Measurements from ENCODE around the gene TPD52L1.

The TPD52L1 gene

DNA sequence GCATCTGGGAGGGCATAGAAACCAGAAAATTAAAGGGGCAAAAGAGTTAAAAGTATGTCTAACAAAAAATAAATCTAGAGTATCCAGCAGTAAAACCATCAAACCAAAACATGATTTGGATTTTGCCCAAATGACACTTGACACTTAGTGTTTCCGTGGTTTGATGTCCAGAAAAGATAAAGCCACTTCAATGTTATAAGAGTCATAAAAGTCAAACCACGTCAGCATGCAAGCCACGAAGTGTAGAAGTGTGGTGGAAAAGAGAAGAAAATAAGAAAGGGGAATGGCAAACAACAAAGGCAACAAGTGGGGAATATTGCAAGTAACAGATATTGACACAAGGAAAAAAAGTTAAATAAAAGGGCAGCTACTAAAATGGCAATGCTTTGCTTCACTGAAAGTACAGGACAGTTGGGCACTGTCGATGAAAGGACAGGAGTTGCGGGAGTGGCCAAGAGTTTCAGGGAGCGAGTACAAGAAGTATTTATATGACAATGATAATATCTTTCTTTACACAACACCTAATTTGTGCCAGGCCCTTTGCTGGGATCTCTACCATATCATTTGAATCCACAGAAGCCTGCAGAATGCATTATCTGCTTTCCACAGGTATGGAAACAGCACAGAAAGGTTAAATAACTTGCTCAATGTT is 154.5 kb downstream of the TPD52L1 start:
- no peak for DNase-seq (ENCODE audit: low spot score)

DNA sequence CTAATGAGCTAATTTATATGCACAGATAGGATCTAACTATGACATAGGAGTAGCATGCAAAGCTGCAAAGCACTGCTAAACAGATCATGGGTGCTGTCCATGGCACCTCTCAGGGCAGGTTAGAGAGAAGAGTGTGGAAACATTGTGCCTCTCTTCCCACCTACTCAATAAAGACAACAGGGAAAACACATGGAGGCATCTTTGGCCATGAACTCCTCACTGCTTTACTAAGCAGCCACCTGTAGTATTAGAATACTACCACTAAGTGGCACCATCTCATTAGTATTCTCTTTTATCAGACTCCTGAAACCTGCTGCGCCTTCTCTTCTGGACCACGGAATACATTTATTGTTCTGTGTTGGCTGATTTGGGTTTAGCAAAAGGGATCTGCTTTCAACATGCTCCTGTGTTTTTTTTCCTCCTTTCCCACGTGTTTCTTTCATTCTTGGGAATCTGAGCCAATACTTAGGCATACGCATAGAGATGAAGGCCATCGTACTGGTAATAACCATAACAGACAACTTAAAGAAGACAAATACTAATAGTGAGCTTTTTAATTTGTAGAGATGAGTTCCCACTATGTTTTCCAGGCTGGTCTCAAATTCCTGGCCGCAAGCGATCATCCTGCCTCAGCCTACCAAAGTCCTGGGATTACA is 157.5 kb downstream of the TPD52L1 start:
- peak; percentile 67 for DNase-seq (ENCODE audit: low spot score)

DNA sequence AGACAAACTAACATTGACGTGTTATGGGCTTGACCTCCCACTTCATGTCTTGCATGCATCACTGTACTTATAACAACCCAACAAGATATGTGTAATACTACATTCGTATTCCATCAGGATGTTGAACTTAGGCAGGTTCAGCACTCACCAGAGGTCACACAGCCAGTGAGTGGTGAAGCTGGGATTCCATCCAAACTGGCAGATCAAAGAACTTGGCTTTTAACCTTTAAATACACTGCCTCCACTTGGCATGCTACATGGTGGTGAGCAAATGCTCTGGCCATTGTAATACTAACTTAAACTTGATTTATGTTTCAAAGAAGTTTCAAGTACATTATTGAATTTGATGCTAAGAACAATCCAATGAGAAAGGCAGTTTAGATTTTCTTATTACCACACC is 158.9 kb downstream of the TPD52L1 start:
- DNase-seq (ENCODE audit: low spot score) = no peak

DNA sequence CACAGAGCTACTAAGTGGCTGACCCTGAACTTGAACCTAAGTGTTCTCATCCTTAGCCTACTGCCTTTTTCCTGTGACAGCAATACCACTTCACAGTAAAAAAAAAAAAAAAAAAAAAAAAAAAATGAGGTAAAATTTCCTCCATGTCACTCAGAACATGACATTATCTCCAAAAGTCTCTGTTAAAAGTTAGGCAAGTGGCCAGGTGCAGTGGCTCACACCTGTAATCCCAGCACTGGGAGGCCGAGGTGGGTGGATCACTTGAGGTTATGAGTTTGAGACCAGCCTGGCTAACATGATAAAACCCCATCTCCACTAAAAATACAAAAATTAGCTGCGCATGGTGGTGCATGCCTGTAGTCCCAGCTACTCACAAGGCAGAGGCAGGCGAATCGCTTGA is 159.4 kb downstream of the TPD52L1 start:
- no peak for DNase-seq (ENCODE audit: low spot score)

Data from GM03348 (cell line).